Peyer's patch (tissue), 4 donors: ENCODE data around the gene ZSWIM3. TPM values are rescaled to one million over a fixed set of nuclear protein-coding genes. Genes with fewer than 3 reads are reported as not detected.

Experiments
- DNase-seq, 3 donors: peaks; one replicate each; pipeline ENCODE4 v3.0.0-alpha.2; 2017 to 2019
- H3K27ac ChIP-seq, 4 donors: fragments of 200-600 bp; sonication (generic); one replicate each; pipeline ENCODE4 v1.5.1; 2016 to 2019
- H3K27me3 ChIP-seq, 2 donors: fragments of 200-600 bp; sonication (generic); one replicate each; pipeline ENCODE4 v1.5.1; 2019
- H3K36me3 ChIP-seq, 3 donors: fragments of 200-600 bp; sonication (generic); one replicate each; pipeline ENCODE4 v1.5.1; 2016 to 2019
- H3K4me1 ChIP-seq, 4 donors: fragments of 200-600 bp; sonication (generic); one replicate each; pipeline ENCODE4 v1.5.1; 2016 to 2019
- H3K4me3 ChIP-seq, 4 donors: fragments of 200-600 bp; sonication (generic); 1 replicate in 3 of 4; 2 replicates in 1 of 4; pipeline ENCODE4 v1.5.1; 2016 to 2019; ENCODE audit warnings: mild to moderate bottlenecking in 1 of 4
- H3K9me3 ChIP-seq, 4 donors: fragments of 200-600 bp; sonication (generic); one replicate each; pipeline ENCODE4 v1.5.1; 2016 to 2019; ENCODE audit warnings: mild to moderate bottlenecking in 1 of 4
- POLR2A ChIP-seq, 2 donors: fragments of 450-650 bp; IDR thresholded peaks; one replicate each; pipeline ENCODE4 v1.5.1; 2017; ENCODE audit warnings: antibody characterized with exemption in 2 of 2, mild to moderate bottlenecking in 2 of 2, moderate library complexity in 2 of 2
- total RNA-seq, 4 donors: library from RNA; depleted of rRNA; stranded (reverse); fragments of >200 nt; gene quantifications; one replicate each; pipeline ENCODE4 v1.1.0, GENCODE V29; 2016
- TF ChIP-seq, protein P1 (sequence below), 6 experiments: fragments of 450-650 bp in 4 of 6; fragments of 200-600 bp in 2 of 6; sonication (generic) in 1 of 6; IDR thresholded peaks; one replicate each; pipeline ENCODE4 v1.5.1; 2017 to 2019; ENCODE audit warnings: antibody characterized with exemption in 6 of 6, mild to moderate bottlenecking in 3 of 6, moderate library complexity in 1 of 6

ZSWIM3 gene
- total RNA-seq, 4 donors from 2014 or later: 2.5 to 9.1 (median 4.6) TPM

DNA sequence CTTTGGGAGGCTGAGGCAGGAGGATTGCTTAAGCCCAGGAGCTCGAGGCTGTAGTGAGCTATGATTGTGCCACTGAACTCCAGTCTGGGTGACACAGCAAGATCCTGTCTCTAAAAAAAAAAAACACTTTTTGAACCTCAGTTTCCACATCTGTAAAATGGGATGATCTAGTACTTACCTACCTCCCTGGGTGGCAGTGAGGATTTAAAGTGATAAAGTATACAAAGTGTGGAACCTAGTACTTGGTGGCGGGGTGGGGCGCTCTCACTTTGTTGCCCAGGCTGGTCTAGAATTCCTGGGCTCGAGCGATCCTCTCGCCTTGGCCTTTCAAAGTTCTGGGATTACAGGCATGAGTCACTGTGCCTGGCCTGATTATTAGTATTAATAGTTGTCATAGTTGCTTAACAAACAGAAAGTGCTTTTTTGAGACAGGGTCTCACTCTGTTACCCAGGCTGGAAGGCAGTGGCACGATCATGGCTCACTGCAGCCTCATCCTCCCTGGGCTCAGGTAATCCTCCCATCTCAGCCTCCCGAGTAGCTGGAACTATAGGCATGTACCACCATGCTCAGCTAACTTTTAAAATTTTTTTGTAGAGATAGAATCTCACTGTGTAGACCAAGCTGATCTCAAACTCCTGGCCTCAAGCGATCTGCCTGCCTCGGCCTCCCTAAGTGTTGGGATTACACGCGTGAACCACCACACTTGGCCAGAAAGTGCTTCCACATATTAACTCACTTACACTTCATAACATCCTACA lies 61.5 kb downstream of the ZSWIM3 start:
- H3K9me3 ChIP-seq: no peaks in the 10 kb centered on the region
- H3K27ac ChIP-seq: peak overlapping the region; percentile 28 to 70 (median 56)
- H3K27me3 ChIP-seq: no peaks in the 10 kb centered on the region
- TF ChIP-seq POLR2A (IDR thresholded peaks at IDR 0.05): no peak
- TF ChIP-seq, protein P1, sequence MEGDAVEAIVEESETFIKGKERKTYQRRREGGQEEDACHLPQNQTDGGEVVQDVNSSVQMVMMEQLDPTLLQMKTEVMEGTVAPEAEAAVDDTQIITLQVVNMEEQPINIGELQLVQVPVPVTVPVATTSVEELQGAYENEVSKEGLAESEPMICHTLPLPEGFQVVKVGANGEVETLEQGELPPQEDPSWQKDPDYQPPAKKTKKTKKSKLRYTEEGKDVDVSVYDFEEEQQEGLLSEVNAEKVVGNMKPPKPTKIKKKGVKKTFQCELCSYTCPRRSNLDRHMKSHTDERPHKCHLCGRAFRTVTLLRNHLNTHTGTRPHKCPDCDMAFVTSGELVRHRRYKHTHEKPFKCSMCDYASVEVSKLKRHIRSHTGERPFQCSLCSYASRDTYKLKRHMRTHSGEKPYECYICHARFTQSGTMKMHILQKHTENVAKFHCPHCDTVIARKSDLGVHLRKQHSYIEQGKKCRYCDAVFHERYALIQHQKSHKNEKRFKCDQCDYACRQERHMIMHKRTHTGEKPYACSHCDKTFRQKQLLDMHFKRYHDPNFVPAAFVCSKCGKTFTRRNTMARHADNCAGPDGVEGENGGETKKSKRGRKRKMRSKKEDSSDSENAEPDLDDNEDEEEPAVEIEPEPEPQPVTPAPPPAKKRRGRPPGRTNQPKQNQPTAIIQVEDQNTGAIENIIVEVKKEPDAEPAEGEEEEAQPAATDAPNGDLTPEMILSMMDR (IDR thresholded peaks at IDR 0.05): no peak
- peaks cover 0 to 40% (median 0%) of the 10 kb centered on the region in 4 donors for H3K4me1 ChIP-seq
- no peak overlapping the region for H3K4me3 ChIP-seq
- H3K36me3 ChIP-seq: no peaks in the 10 kb centered on the region
- no peak for DNase-seq

DNA sequence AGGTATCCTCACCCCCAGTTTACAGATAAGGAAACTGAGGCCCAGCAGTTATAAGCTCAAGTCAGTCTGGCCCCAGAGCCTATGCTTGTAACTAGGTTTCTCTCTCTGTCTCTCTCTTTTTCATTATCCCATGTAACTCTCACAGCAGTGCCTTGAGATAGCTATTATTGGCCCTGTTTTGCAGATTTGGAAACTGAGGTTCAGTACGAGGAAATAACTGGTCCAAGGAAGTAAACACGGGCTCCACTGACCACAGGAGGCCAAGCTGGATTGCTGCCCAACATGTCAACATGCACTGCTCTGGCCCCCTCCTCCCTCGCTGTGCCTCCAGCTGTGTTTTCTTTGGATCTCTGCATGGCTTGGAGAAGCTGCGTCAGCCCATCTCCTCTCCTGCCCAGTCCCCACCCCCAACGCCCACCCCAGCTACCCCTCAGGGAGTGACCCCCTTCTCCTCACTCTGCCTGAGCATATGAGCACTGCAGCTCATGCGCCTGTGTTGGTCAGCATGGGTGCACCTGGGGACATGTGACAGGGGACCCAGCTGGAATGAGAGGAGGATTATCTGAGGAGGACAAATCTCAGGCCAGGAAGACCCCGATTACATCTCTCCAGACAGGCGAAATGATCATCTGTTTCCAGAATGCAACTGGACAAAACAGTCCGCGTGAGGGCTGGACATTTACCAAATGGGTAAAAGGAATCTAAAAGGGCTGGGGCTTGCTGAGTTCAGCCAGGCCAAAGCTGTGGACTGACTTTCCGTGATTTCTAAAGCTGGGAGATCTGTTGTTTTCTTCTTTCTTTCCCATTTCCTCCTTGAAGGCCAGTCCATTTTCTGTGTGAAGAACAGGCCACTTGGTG lies 62.4 kb downstream of the ZSWIM3 start:
- Histone ChIP-seq H3K9me3 (no peaks in the 10 kb centered on the region), H3K36me3 (no peaks in the 10 kb centered on the region), H3K27me3 (no peaks in the 10 kb centered on the region), H3K4me3 (no peak overlapping the region), H3K27ac (peak overlapping the region; percentile 49 to 70 (median 56)), H3K4me1 (peaks cover 0 to 46% (median 0%) of the 10 kb centered on the region in 4 donors)
- DNase-seq: peak in 1 of 3 donors; percentile 72
- no peak for TF ChIP-seq POLR2A (IDR thresholded peaks at IDR 0.05)
- TF ChIP-seq, protein P1 (IDR thresholded peaks at IDR 0.05): no peak

DNA sequence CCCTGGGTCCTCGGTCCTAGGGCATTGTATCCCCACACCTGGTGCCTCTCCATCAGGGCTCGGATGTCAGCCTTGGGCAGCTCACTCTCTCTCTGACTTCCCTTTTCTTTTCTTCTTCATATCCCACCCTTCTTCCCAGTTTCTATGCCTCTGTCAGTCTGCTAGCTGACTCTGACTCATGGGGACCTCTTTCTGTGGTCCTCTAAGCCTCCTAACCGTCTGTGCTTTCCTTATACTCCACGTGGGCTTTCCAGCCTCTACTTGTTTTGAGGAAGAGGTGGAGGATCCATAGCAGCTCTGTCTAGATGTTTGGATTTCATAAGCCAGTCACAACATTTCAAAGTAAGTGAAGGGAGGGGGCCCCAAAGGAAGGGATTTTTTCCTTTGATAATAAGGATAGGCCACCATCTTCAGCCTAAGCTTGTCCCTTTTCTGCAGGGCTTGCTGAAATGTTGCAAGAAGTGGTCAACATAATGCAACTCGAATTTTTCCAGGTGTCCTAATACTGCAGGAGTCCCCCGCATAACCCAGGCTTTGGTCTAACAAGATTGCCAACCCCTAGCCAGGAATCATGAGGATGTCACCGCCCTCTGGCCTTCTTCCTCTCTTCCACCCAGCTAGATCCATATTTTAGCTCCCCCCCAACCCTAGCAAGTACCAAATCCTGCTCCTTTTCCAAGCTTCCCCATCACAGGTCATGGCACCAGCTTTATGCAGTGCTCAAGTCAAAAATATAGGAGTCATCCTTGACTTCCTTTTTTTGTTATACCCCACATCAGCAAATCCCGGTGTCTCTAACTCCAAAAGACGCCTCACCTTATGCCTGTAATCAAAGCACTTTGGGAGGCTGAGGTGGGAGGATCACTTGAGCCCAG lies 63.3 kb downstream of the ZSWIM3 start:
- Histone ChIP-seq H3K4me3 (no peak overlapping the region), H3K27ac (peak overlapping the region; percentile 49 to 70 (median 56)), H3K27me3 (no peaks in the 10 kb centered on the region), H3K36me3 (no peaks in the 10 kb centered on the region), H3K4me1 (peaks cover 0 to 46% (median 0%) of the 10 kb centered on the region in 4 donors), H3K9me3 (no peaks in the 10 kb centered on the region)
- TF ChIP-seq, protein P1 (IDR thresholded peaks at IDR 0.05): no peak
- no peak for TF ChIP-seq POLR2A (IDR thresholded peaks at IDR 0.05)
- DNase-seq: no peak

DNA sequence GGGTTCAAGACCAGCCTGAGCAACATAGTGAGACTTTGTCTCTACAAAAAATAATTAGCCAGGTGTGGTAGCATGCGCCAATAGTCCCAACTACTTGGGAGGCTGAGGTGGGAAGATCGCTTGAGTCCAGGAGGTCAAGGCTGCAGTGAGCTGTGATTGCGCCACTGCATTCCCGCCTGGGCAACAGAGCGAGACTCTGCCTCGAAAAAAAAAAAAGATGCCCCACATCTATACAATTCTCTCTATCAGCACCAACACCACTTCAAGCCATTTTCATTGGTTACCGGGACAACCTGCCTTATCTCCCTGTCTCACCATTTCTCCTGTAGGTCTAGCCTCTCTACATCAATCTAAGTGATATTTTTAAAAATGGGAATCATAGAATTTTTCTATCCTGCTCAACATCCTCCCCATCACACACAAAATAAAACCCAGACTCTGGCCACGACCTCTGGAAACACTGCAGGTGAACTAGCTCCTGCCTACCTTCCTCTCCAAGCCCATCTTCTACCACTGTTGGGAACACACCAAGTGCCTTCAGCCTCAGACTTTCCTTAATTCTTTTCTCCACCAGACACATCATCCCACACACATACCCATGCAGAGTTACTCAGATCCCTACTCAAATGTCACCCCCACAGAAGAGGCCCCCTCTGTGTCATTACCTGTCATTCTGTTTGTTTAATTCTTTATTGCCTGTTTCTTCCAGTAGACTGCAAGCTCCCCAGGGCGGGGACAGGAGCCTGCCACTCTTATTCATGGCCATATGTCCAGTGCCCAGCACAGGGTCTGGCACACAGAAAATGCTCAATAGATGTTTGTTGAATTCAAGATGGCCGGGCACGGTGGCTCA lies 64.1 kb downstream of the ZSWIM3 start:
- Histone ChIP-seq H3K4me3 (no peak overlapping the region), H3K36me3 (no peaks in the 10 kb centered on the region), H3K27me3 (no peaks in the 10 kb centered on the region), H3K9me3 (no peaks in the 10 kb centered on the region), H3K4me1 (peaks cover 0 to 46% (median 0%) of the 10 kb centered on the region in 4 donors), H3K27ac (no peak overlapping the region)
- no peak for DNase-seq
- TF ChIP-seq, protein P1 (IDR thresholded peaks at IDR 0.05): no peak
- no peak for TF ChIP-seq POLR2A (IDR thresholded peaks at IDR 0.05)
